HEK293T (cell line): Measurements from ENCODE around the gene CUBN.

Experiments used
- ELF4 ChIP-seq: fragments of 450-650 bp; IDR thresholded peaks from 2 replicates; pipeline ENCODE4 v1.6.1; 2017; ENCODE audit warnings: antibody characterized with exemption
- FOXA1 ChIP-seq: fragments of 450-650 bp; IDR thresholded peaks from 2 replicates; pipeline ENCODE4 v1.6.1; 2016; ENCODE audit warnings: mild to moderate bottlenecking
- FOXK2 ChIP-seq: fragments of 450-650 bp; IDR thresholded peaks from 2 replicates; pipeline ENCODE4 v1.6.1; 2016; ENCODE audit warnings: mild to moderate bottlenecking
- FOXM1 ChIP-seq: fragments of 450-650 bp; IDR thresholded peaks from 2 replicates; pipeline ENCODE4 v1.6.1; 2017; ENCODE audit warnings: mild to moderate bottlenecking, borderline replicate concordance
- NFRKB ChIP-seq: fragments of 450-650 bp; IDR thresholded peaks from 2 replicates; pipeline ENCODE4 v1.6.1; 2016; ENCODE audit warnings: mild to moderate bottlenecking, moderate library complexity
- SP1 ChIP-seq: fragments of 450-650 bp; IDR thresholded peaks from 2 replicates; pipeline ENCODE4 v1.6.1; 2017
- ZNF384 ChIP-seq: fragments of 450-650 bp; IDR thresholded peaks from 2 replicates; pipeline ENCODE4 v1.6.1; 2016
- TF ChIP-seq, protein P1 (sequence below): fragments of 450-650 bp; IDR thresholded peaks from 2 replicates; pipeline ENCODE4 v1.6.1; 2016

DNA sequence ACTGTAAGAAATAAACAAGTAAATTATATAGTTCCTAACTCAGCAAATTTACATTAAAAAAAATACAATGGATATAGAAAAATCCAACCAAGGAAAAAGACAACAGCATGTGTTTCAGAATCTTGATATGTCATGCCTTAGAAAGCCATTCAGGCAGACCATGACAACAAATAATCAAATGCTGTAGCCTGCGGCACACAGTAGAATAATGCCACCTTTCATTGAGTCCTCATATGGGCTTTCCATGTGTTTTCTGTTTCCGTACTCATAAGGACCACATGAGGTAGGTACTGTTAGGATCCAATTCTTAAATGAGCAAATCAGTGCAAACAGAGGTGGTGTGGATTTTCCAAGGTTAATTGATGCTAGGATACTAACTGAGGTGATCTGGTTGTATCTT lies 138.6 kb downstream of the CUBN start:
- no peak for TF ChIP-seq ELF4
- no peak for TF ChIP-seq FOXM1
- TF ChIP-seq, protein P1, sequence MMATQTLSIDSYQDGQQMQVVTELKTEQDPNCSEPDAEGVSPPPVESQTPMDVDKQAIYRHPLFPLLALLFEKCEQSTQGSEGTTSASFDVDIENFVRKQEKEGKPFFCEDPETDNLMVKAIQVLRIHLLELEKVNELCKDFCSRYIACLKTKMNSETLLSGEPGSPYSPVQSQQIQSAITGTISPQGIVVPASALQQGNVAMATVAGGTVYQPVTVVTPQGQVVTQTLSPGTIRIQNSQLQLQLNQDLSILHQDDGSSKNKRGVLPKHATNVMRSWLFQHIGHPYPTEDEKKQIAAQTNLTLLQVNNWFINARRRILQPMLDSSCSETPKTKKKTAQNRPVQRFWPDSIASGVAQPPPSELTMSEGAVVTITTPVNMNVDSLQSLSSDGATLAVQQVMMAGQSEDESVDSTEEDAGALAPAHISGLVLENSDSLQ, result no peak
- TF ChIP-seq NFRKB, result no peak
- TF ChIP-seq SP1, result no peak
- TF ChIP-seq FOXA1, result no peak
- TF ChIP-seq FOXK2, result no peak
- no peak for TF ChIP-seq ZNF384
